HEK293 (cell line): ENCODE results near the gene CD3D.

Experiments
- CTCF ChIA-PET: fragments of 350-600 bp; formaldehyde crosslinking; extraction: SDS; loops from one replicate; lab custom pipeline; 2021; ENCODE audit warnings: antibody characterized with exemption; lab: Yijun Ruan, JAX
- POLR2A ChIA-PET: fragments of 300-600 bp; formaldehyde crosslinking; extraction: SDS; loops from one replicate; lab custom pipeline; 2020; ENCODE audit warnings: antibody characterized with exemption, inconsistent platforms; lab: Yijun Ruan, JAX
- H3K27ac ChIP-seq: fragments of 200-500 bp; sonication (Bioruptor generic); 2 replicates; pipeline ENCODE4 v1.5.1; 2014; ENCODE audit warnings: low read depth, low read length, control low read depth, inconsistent platforms; ENCODE audit errors: extremely low read depth
- H3K36me3 ChIP-seq, 2 experiments: fragments of 200-500 bp in 1 of 2; sonication (Bioruptor generic) in 1 of 2; 1 replicate in 1 of 2; 2 replicates in 1 of 2; pipeline ENCODE4 v1.5.1; 2014 to 2017; ENCODE audit warnings: inconsistent platforms in 2 of 2, low read length in 2 of 2; ENCODE audit not compliant: control insufficient read depth in 2 of 2, insufficient read depth in 1 of 2
- H3K4me1 ChIP-seq: fragments of 200-500 bp; sonication (Bioruptor generic); 2 replicates; pipeline ENCODE4 v1.5.1; 2014; ENCODE audit warnings: mild to moderate bottlenecking, low read length, inconsistent platforms; ENCODE audit not compliant: control insufficient read depth, insufficient read depth
- H3K4me3 ChIP-seq: 2 replicates; pipeline ENCODE4 v1.5.1; 2011; ENCODE audit warnings: low read depth, mild to moderate bottlenecking, control low read depth, low read length, moderate library complexity
- H3K9me3 ChIP-seq: fragments of 200-500 bp; sonication (Bioruptor generic); 2 replicates; pipeline ENCODE4 v1.5.1; 2014; ENCODE audit warnings: low read depth, low read length, inconsistent platforms; ENCODE audit not compliant: control insufficient read depth, insufficient read depth
- AEBP2 ChIP-seq: fragments of 450-650 bp; formaldehyde crosslinking; IDR thresholded peaks from 2 replicates; pipeline ENCODE4 v1.5.1; 2016; ENCODE audit warnings: missing biosample characterization, missing genetic modification characterization, borderline replicate concordance
- BCL11A ChIP-seq: fragments of 450-650 bp; formaldehyde crosslinking; IDR thresholded peaks from 2 replicates; pipeline ENCODE4 v1.5.1; 2016; ENCODE audit warnings: low read depth, missing biosample characterization, missing genetic modification characterization
- PATZ1 ChIP-seq: fragments of 450-650 bp; formaldehyde crosslinking; IDR thresholded peaks from 2 replicates; pipeline ENCODE4 v1.5.1; 2016; ENCODE audit warnings: missing biosample characterization, missing genetic modification characterization
- REST ChIP-seq: fragments of 450-650 bp; formaldehyde crosslinking; IDR thresholded peaks from 2 replicates; pipeline ENCODE4 v1.5.1; 2016; ENCODE audit warnings: missing biosample characterization, missing genetic modification characterization
- TSHZ1 ChIP-seq: fragments of 450-650 bp; formaldehyde crosslinking; IDR thresholded peaks from 2 replicates; pipeline ENCODE4 v1.5.1; 2016; ENCODE audit warnings: missing biosample characterization, missing genetic modification characterization, borderline replicate concordance
- ZBTB20 ChIP-seq: fragments of 450-650 bp; formaldehyde crosslinking; IDR thresholded peaks from 2 replicates; pipeline ENCODE4 v1.5.1; 2016; ENCODE audit warnings: missing biosample characterization, missing genetic modification characterization
- ZIC2 ChIP-seq: fragments of 450-650 bp; formaldehyde crosslinking; IDR thresholded peaks from 2 replicates; pipeline ENCODE4 v1.5.1; 2016; ENCODE audit warnings: missing biosample characterization, missing genetic modification characterization
- ZNF121 ChIP-seq: fragments of 450-650 bp; formaldehyde crosslinking; IDR thresholded peaks from 2 replicates; pipeline ENCODE4 v1.5.1; 2016; ENCODE audit warnings: missing biosample characterization, missing genetic modification characterization
- ZNF324 ChIP-seq: fragments of 450-650 bp; formaldehyde crosslinking; IDR thresholded peaks from 2 replicates; pipeline ENCODE4 v1.5.1; 2016; ENCODE audit warnings: missing biosample characterization, missing genetic modification characterization
- ZNF354C ChIP-seq: fragments of 450-650 bp; formaldehyde crosslinking; IDR thresholded peaks from 2 replicates; pipeline ENCODE4 v1.5.1; 2016; ENCODE audit warnings: missing biosample characterization, missing genetic modification characterization, low read depth, borderline replicate concordance
- ZNF518A ChIP-seq: fragments of 450-650 bp; formaldehyde crosslinking; conservative IDR thresholded peaks from 2 replicates; pipeline ENCODE4 v1.5.1; 2016; ENCODE audit warnings: low read depth, missing biosample characterization, missing genetic modification characterization
- ZNF664 ChIP-seq: fragments of 450-650 bp; formaldehyde crosslinking; IDR thresholded peaks from 2 replicates; pipeline ENCODE4 v1.5.1; 2016; ENCODE audit warnings: missing biosample characterization, missing genetic modification characterization
- ZNF704 ChIP-seq: fragments of 450-650 bp; formaldehyde crosslinking; IDR thresholded peaks from 2 replicates; pipeline ENCODE4 v1.5.1; 2016; ENCODE audit warnings: missing biosample characterization, missing genetic modification characterization

The CD3D gene

GRCh38 chr11:118353084-118353710 is 10.7 kb upstream of the CD3D start (continued):
- TF ChIP-seq AEBP2 (no peak), ZNF121 (tag by site-specific recombination) (no peak)

- Histone ChIP-seq H3K9me3 (no peaks in the 10 kb centered on the region), H3K27ac (no peak overlapping the region), H3K4me3 (no peak overlapping the region), H3K4me1 (no peaks in the 10 kb centered on the region), H3K36me3 (no peaks in the 10 kb centered on the region)
- no peak for TF ChIP-seq PATZ1 (tag by site-specific recombination)
- no peak for TF ChIP-seq TSHZ1 (tag by site-specific recombination)
- TF ChIP-seq ZIC2 (tag by site-specific recombination) = no peak
- TF ChIP-seq ZBTB20 (tag by site-specific recombination) = no peak
- TF ChIP-seq ZNF354C (tag by site-specific recombination) = no peak
- TF ChIP-seq REST = no peak
- no peak for TF ChIP-seq ZNF704 (tag by site-specific recombination)
- TF ChIP-seq ZNF324 (tag by site-specific recombination) = no peak
- no peak for TF ChIP-seq ZNF664 (tag by site-specific recombination)
- no peak for TF ChIP-seq BCL11A
- TF ChIP-seq ZNF518A (tag by site-specific recombination) = no peak
- ChIA-PET POLR2A (no interaction called here), CTCF (no interaction called here)
These were observed 7.0 kb upstream of the CD3D start for GRCh38 chr11:118349475-118349874.
